ENCODE results near the gene PPP3CB.

- TF ChIP-seq, protein P1, sequence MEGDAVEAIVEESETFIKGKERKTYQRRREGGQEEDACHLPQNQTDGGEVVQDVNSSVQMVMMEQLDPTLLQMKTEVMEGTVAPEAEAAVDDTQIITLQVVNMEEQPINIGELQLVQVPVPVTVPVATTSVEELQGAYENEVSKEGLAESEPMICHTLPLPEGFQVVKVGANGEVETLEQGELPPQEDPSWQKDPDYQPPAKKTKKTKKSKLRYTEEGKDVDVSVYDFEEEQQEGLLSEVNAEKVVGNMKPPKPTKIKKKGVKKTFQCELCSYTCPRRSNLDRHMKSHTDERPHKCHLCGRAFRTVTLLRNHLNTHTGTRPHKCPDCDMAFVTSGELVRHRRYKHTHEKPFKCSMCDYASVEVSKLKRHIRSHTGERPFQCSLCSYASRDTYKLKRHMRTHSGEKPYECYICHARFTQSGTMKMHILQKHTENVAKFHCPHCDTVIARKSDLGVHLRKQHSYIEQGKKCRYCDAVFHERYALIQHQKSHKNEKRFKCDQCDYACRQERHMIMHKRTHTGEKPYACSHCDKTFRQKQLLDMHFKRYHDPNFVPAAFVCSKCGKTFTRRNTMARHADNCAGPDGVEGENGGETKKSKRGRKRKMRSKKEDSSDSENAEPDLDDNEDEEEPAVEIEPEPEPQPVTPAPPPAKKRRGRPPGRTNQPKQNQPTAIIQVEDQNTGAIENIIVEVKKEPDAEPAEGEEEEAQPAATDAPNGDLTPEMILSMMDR (conservative IDR thresholded peaks at IDR 0.05 in 1 of 2, IDR thresholded peaks at IDR 0.05 in 1 of 2; ENCODE audit: extremely low read depth in 1 of 2, insufficient read depth in 1 of 2, low read depth in 1 of 2, low read length in 2 of 2) = no peak
- TF ChIP-seq EZH2 (IDR thresholded peaks at IDR 0.05; ENCODE audit: borderline replicate concordance, low read length) = no peak
Measured at GRCh38 chr10:73416571-73416970, 79.3 kb downstream of the PPP3CB start.

Data from mammary epithelial cell (primary cell).